Measurements from ENCODE around the gene PREX1. TPM values are rescaled to one million over a fixed set of nuclear protein-coding genes. Genes with fewer than 3 reads are reported as not detected.

The PREX1 gene
- total and polyA plus RNA-seq, 2 of the 4 experiments (the other 2 are of a cell fraction) = 0.67 to 0.72 TPM

- Histone ChIP-seq H3K9ac (ENCODE audit: low read depth, low read length) (no peak overlapping the region), H3K4me3 (ENCODE audit: insufficient read depth, low read depth, low read length) (no peak overlapping the region), H4K91ac (ENCODE audit: insufficient read depth, low read depth, low read length) (no peak overlapping the region), H3K9me1 (ENCODE audit: insufficient read depth, low read length) (peaks cover 3% of the 10 kb centered on the region; the same call in 1 of the 2 replicates), H3K36me3 (ENCODE audit: control insufficient read depth, insufficient read depth, low read length) (no peaks in the 10 kb centered on the region), H3K9me3 (ENCODE audit: control insufficient read depth, insufficient read depth, low read length) (no peaks in the 10 kb centered on the region), H2BK5ac (ENCODE audit: low read depth, low read length, poor library complexity, severe bottlenecking) (no peak overlapping the region), H4K20me1 (ENCODE audit: insufficient read depth, low read length) (peaks cover 3% of the 10 kb centered on the region; the same call in 1 of the 2 replicates), H3K4ac (ENCODE audit: low read depth, low read length) (no peak overlapping the region), H3K4me1 (ENCODE audit: control insufficient read depth, insufficient read depth, low read length) (no peaks in the 10 kb centered on the region; the same call in 1 of the 2 replicates), H3K14ac (replicated peaks; ENCODE audit: low read depth, low read length) (no peak overlapping the region), H3K27me3 (ENCODE audit: control insufficient read depth, insufficient read depth, low read length) (peaks cover 15% of the 10 kb centered on the region), H4K8ac (ENCODE audit: low read depth in 2 of 2, low read length in 2 of 2) (no peak overlapping the region), H2BK15ac (ENCODE audit: low read depth, low read length) (no peak overlapping the region), H3K27ac (ENCODE audit: insufficient read depth, low read length) (no peak overlapping the region), H3K23ac (ENCODE audit: low read depth, low read length) (no peak overlapping the region), H2BK120ac (ENCODE audit: low read depth, low read length) (no peak overlapping the region), H3K18ac (ENCODE audit: low read depth, low read length) (no peak overlapping the region), H3K56ac (ENCODE audit: extremely low read depth, insufficient read depth, low read length) (no peak overlapping the region), H2AFZ (replicated peaks; ENCODE audit: low read length, poor library complexity) (peak overlapping the region; percentile 28), H2BK20ac (ENCODE audit: low read depth, low read length) (no peak overlapping the region), H2AK5ac (ENCODE audit: low read depth, low read length) (no peak overlapping the region), H4K5ac (ENCODE audit: low read depth, low read length) (no peak overlapping the region), H3K4me2 (ENCODE audit: low read depth, low read length) (no peak overlapping the region), H2AK9ac (replicated peaks; ENCODE audit: low read depth, low read length, poor library complexity) (no peak overlapping the region), H3K79me1 (ENCODE audit: low read depth in 1 of 2, low read length in 2 of 2) (no peaks in the 10 kb centered on the region)
- in situ Hi-C loops (cut with MboI; ENCODE audit: low sequenced_read_pairs) = no loop called here
- ATAC-seq (ENCODE audit: low read depth) (no peak), DNase-seq (no peak)
- TF ChIP-seq RAD21 (IDR thresholded peaks at IDR 0.05; ENCODE audit: low read length) (no peak), RCOR1 (IDR thresholded peaks at IDR 0.05; ENCODE audit: insufficient replicate concordance, low read length) (no peak)
- no TSS peak for BruUV-seq (replicated peaks)
- no CpG with 5 or more reads among the region's 6 CpGs for WGBS, 2 experiments (ENCODE audit: extremely low coverage in 2 of 2, insufficient read length in 1 of 2)
- intact Hi-C loops (cut with micrococcal nuclease) = no loop called here
- ChIA-PET POLR2A (ENCODE audit: unreplicated experiment) (no interaction called here), CTCF (no interaction called here)
- dilution Hi-C loops (cut with HindIII; ENCODE audit: low sequenced_read_pairs, unreplicated experiment) = no loop called here
Measured at GRCh38 chr20:48858075-48858790, 30.4 kb upstream of the PREX1 start.
